Neutrophil (primary cell): Measurements from ENCODE around the gene CPLX3.

Experiments used
- H3K27ac ChIP-seq: fragments of 200-600 bp; sonication (generic); 2 replicates; pipeline ENCODE4 v1.5.1; 2016; ENCODE audit warnings: mild to moderate bottlenecking, moderate library complexity
- H3K27me3 ChIP-seq: fragments of 200-600 bp; sonication (generic); 2 replicates; pipeline ENCODE4 v1.6.0; 2016; ENCODE audit warnings: mild to moderate bottlenecking
- H3K36me3 ChIP-seq: fragments of 200-600 bp; sonication (generic); 2 replicates; pipeline ENCODE4 v1.5.1; 2017
- H3K4me1 ChIP-seq, 2 experiments: fragments of 200-600 bp in 1 of 2; sonication (generic) in 1 of 2; 1 replicate in 1 of 2; 2 replicates in 1 of 2; pipeline versions ENCODE4 v1.5.1 to v1.6.1; 2013 to 2016; ENCODE audit warnings: low read depth in 1 of 2, low read length in 1 of 2, mild to moderate bottlenecking in 1 of 2, moderate library complexity in 1 of 2; ENCODE audit not compliant: control insufficient read depth in 1 of 2, insufficient read depth in 1 of 2
- H3K4me3 ChIP-seq, 2 experiments: fragments of 200-600 bp in 1 of 2; sonication (generic) in 1 of 2; 1 replicate in 1 of 2; 2 replicates in 1 of 2; pipeline ENCODE4 v1.5.1; 2013 to 2016; ENCODE audit warnings: low read depth in 1 of 2, low read length in 1 of 2, mild to moderate bottlenecking in 1 of 2, moderate library complexity in 1 of 2
- H3K9me3 ChIP-seq: fragments of 200-600 bp; sonication (generic); 2 replicates; pipeline ENCODE4 v1.5.1; 2016
- CTCF ChIP-seq: fragments of 200-600 bp; sonication (generic); IDR thresholded peaks from 2 replicates; pipeline ENCODE4 v1.5.1; 2016; ENCODE audit warnings: antibody characterized with exemption

Gene CPLX3

DNA sequence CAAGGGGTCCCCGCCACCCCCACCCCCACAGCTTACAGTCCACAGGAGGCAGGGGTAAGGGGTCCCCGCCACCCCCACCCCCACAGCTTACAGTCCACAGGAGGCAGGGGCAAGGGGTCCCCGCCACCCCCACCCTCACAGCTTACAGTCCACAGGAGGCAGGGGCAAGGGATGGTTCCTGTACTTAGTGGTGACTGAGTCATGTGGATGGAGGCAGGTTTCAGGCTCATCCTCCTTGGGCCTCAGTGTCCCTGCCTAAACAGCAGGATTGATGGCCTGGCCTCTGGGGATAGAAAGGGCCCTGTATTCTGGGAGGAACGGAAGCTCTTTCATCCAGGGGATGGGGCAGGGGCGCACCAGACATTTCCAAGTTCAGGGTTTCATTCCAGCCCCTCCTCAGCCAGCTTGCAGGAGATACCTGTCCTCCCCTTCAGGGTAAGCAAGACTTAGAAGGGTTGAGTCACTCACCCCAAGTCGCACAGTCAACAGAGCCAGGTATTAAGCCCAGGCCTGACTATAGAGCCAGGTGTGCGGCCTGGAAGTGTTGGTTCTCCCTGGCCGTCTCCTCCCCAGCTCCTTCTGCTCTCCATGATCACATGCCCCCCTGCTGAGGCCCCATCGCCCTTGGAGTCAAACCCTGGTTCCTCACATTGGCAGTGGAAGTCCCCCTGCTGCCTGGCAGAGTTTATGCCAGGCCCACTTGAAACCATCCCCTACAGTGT, 32.0 kb upstream of the CPLX3 start:
- peak overlapping the region; percentile 57 for H3K27ac ChIP-seq
- peaks cover 24% of the 10 kb centered on the region for H3K36me3 ChIP-seq
- H3K4me3 ChIP-seq = no peak overlapping the region
- H3K4me1 ChIP-seq = peaks cover 62 to 76% of the 10 kb centered on the region in 2 experiments
- no peak for TF ChIP-seq CTCF
- no peaks in the 10 kb centered on the region for H3K27me3 ChIP-seq
- no peaks in the 10 kb centered on the region for H3K9me3 ChIP-seq

GRCh38 chr15:74794970-74795349, 31.5 kb upstream of the CPLX3 start:
- Histone ChIP-seq H3K27ac (peak overlapping the region; percentile 57), H3K4me1 (peaks cover 62 to 76% of the 10 kb centered on the region in 2 experiments), H3K4me3 (no peak overlapping the region), H3K27me3 (no peaks in the 10 kb centered on the region), H3K36me3 (peaks cover 30% of the 10 kb centered on the region), H3K9me3 (no peaks in the 10 kb centered on the region)
- TF ChIP-seq CTCF = no peak

DNA sequence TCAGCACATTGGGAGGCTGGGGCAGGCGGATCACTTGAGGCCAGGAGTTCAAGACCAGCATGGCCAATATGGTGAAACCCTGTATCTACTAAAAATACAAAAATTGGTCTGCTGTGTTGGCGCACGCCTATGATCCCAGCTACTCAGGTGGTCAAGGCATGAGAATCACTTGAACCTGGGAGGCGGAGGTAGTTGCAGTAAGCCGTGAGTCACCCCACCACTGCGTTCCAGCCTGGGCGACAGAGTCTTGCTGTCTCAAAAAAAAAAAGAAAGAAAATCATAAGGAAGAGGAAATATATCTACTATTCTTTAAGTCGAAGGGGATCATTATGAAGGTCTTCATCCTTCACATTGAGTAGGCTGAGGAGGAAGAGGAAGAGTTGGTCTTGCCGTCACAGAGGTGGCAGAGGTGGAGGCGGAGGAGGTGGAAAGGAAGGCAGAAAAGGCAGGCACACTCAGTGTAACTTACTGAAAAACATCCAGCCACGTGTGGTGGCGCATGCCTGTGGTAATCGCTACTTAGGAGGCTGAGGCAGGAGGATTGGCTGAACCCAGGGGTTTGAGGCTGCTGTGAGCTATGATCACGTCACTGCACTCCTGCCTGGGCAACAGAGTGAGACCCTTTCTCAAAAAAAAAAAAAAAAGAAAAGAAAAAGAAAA, 30.3 kb upstream of the CPLX3 start:
- Histone ChIP-seq H3K27ac (peak overlapping the region; percentile 57), H3K9me3 (no peaks in the 10 kb centered on the region), H3K4me1 (peaks cover 59 to 73% of the 10 kb centered on the region in 2 experiments), H3K36me3 (peaks cover 41% of the 10 kb centered on the region), H3K4me3 (no peak overlapping the region), H3K27me3 (no peaks in the 10 kb centered on the region)
- TF ChIP-seq CTCF = no peak

DNA sequence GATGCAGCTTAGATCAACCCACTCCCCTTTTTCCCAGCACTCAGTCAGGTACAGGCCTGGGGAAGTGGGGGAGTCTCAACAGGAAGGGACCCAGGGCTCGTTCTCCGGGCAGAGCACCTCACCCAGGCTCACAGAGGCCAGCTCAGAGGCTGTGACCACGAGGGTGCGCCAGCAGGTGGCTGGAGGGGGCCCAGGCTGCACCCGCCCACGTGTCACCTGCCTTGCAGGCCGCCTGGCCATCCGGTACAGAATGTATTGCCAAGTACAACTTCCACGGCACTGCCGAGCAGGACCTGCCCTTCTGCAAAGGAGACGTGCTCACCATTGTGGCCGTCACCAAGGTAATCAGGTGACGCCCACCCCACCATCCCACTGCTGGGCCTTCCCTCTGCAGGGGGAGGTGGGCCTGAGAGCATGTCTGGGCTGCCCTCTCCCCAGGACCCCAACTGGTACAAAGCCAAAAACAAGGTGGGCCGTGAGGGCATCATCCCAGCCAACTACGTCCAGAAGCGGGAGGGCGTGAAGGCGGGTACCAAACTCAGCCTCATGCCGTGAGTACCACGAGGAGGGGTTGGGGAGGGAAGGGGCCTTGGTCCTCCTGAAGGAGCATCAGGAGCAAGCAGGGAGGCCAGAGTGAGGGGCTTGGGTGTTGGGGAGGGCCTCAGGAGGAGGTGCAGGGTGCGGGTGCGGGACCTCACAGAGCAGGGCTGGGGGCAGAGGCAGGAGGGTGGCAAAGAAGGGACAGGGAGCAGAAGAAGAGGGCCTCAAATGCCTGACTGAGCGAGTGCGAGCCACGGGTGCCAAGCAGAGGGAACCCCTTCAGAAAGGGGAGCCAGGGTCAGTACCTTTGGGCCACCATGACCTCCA, 27.8 kb upstream of the CPLX3 start:
- H3K27ac ChIP-seq = peak overlapping the region; percentile 90
- no peaks in the 10 kb centered on the region for H3K27me3 ChIP-seq
- peaks cover 34 to 47% of the 10 kb centered on the region in 2 experiments for H3K4me1 ChIP-seq
- TF ChIP-seq CTCF = no peak
- peaks cover 66% of the 10 kb centered on the region for H3K36me3 ChIP-seq
- H3K9me3 ChIP-seq = no peaks in the 10 kb centered on the region
- H3K4me3 ChIP-seq = no peak overlapping the region

DNA sequence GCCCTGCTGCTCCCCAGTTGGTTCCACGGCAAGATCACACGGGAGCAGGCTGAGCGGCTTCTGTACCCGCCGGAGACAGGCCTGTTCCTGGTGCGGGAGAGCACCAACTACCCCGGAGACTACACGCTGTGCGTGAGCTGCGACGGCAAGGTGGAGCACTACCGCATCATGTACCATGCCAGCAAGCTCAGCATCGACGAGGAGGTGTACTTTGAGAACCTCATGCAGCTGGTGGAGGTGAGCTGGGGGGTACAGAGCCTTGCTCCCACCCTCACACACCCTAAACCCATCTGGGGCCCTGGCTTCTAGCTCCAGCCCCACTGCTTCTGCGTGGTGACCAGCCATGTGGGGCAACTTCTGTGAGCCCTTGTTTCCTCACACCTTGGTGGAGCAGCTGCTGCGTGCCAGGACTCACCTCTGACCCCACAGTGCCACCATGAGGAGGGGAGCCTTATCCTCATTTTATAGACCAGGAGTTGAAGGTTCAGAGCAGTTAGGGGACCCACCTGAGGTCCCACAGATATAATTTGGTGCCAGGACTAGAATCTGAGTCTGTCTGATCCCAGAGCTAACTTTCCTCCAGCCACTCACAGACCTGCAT, 27.1 kb upstream of the CPLX3 start:
- H3K4me1 ChIP-seq = peaks cover 31 to 43% of the 10 kb centered on the region in 2 experiments
- no peak for TF ChIP-seq CTCF
- peaks cover 74% of the 10 kb centered on the region for H3K36me3 ChIP-seq
- peak overlapping the region; percentile 18 to 50 for H3K4me3 ChIP-seq
- H3K27ac ChIP-seq = peak overlapping the region; percentile 90
- no peaks in the 10 kb centered on the region for H3K9me3 ChIP-seq
- no peaks in the 10 kb centered on the region for H3K27me3 ChIP-seq
